Cardiac fibroblast (primary cell): ENCODE data around the gene SERBP1.

Experiments
- DNase-seq, 2 donors: peaks; one replicate each; pipeline versions ENCODE4 v3.0.0 to v3.0.0-alpha.2; 2010; ENCODE audit warnings: low read depth in 2 of 2
- H3K4me3 ChIP-seq, 2 donors: replicated peaks in 1 of 2; 1 replicate in 1 of 2; 2 replicates in 1 of 2; pipeline ENCODE4 v1.5.1; 2011; ENCODE audit warnings: low read depth in 2 of 2, low read length in 2 of 2, mild to moderate bottlenecking in 2 of 2, moderate library complexity in 1 of 2
- TF ChIP-seq, protein P1 (sequence below): IDR thresholded peaks from one replicate; pipeline ENCODE4 v1.5.1; 2011; ENCODE audit warnings: low read depth, mild to moderate bottlenecking, low read length, inconsistent platforms

The SERBP1 gene

DNA sequence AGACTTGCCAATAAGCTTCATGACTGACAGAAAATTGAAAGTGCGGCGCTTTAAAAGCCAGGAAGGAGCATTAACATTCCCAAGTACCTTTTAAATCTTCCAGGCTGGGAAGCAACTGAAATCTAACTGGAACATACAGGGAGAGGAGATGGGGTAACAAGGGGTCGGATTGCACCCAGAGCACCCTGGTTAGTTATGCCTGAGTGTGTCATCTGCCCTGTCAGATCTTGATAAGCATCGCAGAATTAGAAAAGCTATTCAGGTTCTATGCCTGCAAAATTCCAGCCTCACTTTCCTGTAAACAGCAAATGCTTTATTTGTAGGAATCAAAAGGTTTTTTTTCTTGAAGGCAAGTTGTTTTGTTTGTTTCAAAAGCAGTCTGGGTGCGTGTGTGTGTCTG lies 58.5 kb downstream of the SERBP1 start:
- no peak overlapping the region for H3K4me3 ChIP-seq
- DNase-seq, result peak in 1 of 2 donors; percentile 19
- TF ChIP-seq, protein P1, sequence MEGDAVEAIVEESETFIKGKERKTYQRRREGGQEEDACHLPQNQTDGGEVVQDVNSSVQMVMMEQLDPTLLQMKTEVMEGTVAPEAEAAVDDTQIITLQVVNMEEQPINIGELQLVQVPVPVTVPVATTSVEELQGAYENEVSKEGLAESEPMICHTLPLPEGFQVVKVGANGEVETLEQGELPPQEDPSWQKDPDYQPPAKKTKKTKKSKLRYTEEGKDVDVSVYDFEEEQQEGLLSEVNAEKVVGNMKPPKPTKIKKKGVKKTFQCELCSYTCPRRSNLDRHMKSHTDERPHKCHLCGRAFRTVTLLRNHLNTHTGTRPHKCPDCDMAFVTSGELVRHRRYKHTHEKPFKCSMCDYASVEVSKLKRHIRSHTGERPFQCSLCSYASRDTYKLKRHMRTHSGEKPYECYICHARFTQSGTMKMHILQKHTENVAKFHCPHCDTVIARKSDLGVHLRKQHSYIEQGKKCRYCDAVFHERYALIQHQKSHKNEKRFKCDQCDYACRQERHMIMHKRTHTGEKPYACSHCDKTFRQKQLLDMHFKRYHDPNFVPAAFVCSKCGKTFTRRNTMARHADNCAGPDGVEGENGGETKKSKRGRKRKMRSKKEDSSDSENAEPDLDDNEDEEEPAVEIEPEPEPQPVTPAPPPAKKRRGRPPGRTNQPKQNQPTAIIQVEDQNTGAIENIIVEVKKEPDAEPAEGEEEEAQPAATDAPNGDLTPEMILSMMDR, result no peak

DNA sequence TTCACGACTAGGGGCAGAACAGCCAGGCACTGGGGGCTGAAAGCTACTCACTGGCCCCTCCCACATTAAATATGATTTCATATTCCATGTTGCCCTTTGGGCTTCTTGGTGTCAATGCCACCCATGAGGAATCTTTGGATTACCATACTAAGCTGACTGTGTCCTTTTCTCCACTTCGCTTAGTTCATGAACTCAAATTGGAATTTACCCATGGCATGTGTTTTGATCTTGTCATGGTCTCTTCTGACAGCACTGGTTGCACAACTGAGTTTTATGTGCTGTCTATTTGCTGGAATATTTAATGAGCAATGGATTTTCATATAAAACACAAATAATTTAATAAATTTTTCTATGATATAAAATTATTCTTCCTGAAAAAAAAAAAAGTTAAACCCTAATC lies 59.2 kb downstream of the SERBP1 start:
- TF ChIP-seq, protein P1, result no peak
- DNase-seq, result no peak
- no peak overlapping the region for H3K4me3 ChIP-seq

- TF ChIP-seq, protein P1, result no peak
- no peak overlapping the region for H3K4me3 ChIP-seq
These were observed 62.1 kb downstream of the SERBP1 start for GRCh38 chr1:67368046-67368514.

DNA sequence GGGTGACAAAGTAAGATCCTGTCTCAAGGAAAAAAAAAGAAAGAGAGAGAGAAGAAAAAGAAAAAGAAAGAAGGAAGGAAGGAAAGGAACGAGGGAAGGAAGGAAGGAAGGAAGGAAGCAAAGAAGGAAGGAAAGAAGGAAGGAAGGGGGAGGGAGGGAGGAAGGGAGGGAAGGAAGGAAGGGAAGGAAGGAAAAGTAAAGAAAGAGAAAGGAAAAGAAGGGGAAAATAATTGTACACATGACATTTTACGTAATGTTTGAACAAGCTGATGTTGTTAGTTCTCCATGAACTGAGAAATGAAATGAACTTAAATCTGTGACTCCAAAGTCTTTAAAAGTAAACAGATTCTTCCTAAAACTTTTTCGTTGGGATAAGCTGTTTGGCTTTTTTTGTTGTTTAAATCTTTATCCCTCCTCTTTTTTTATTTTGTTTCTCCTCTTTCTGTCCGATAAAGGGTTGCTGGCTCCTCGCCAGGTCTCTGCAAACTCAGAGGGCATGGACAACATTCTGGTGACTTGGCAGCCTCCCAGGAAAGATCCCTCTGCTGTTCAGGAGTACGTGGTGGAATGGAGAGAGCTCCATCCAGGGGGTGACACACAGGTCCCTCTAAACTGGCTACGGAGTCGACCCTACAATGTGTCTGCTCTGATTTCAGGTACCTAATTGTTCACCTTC lies 62.7 kb downstream of the SERBP1 start:
- DNase-seq, result peak; percentile 40 to 67

More at GRCh38 chr1:67368046-67368514, 62.1 kb downstream of the SERBP1 start:
- DNase-seq, result no peak

GRCh38 chr1:67361641-67362040 lies 68.6 kb downstream of the SERBP1 start:
- no peak for DNase-seq
- TF ChIP-seq, protein P1, result no peak
- H3K4me3 ChIP-seq, result no peak overlapping the region

More for the DNA sequence above, 62.7 kb downstream of the SERBP1 start:
- no peak overlapping the region for H3K4me3 ChIP-seq
- TF ChIP-seq, protein P1, result no peak

GRCh38 chr1:67359592-67359991 lies 70.6 kb downstream of the SERBP1 start:
- TF ChIP-seq, protein P1, result no peak
- DNase-seq, result no peak
- no peak overlapping the region for H3K4me3 ChIP-seq
